ENCODE data around the gene CAPN11. TPM values are rescaled to one million over a fixed set of nuclear protein-coding genes. Genes with fewer than 3 reads are reported as not detected.
"Not testable (repeated sequence)": the region's sequence is repeated elsewhere in the genome, so short reads cannot be mapped to it uniquely, and the experiment has no call there.

Gene CAPN11
- total and polyA plus RNA-seq, 2 donors (not counting 1 experiment from before 2014, with no cell fraction given): not detected

- no peak overlapping the region for H3K4me2 ChIP-seq (ENCODE audit: extremely low read depth, insufficient read depth, low read length)
- no peak overlapping the region for H3K4me3 ChIP-seq (replicated peaks in 1 of 4; ENCODE audit: control extremely low read depth in 1 of 4, insufficient read depth in 1 of 4, low read depth in 3 of 4, low read length in 4 of 4)
- no peaks in the 10 kb centered on the region for H3K27me3 ChIP-seq (ENCODE audit: control insufficient read depth, insufficient read depth, low read length)
- TF ChIP-seq EZH2 (IDR thresholded peaks at IDR 0.05; ENCODE audit: low read length, missing control alignments) (no peak), CTCF (conservative IDR thresholded peaks at IDR 0.05 in 1 of 2, IDR thresholded peaks at IDR 0.05 in 1 of 2; ENCODE audit: low read depth in 1 of 2, low read length in 2 of 2) (no peak)
- H3K36me3 ChIP-seq (ENCODE audit: control insufficient read depth, insufficient read depth, low read length): no peaks in the 10 kb centered on the region
- no peak for DNase-seq (ENCODE audit: low read depth in 2 of 2)
- no peak overlapping the region for H2AFZ ChIP-seq (ENCODE audit: low read length)
- no peaks in the 10 kb centered on the region for H3K9me3 ChIP-seq (ENCODE audit: control insufficient read depth, insufficient read depth, low read depth, low read length)
- H3K4me1 ChIP-seq (ENCODE audit: control insufficient read depth, extremely low read depth, insufficient read depth, low read length): peaks cover 6% of the 10 kb centered on the region
- no peak overlapping the region for H3K9ac ChIP-seq (ENCODE audit: insufficient read depth, low read length)
- H3K79me2 ChIP-seq (ENCODE audit: control insufficient read depth, insufficient read depth, low read length): no peaks in the 10 kb centered on the region
- H4K20me1 ChIP-seq (ENCODE audit: control insufficient read depth, extremely low read depth, insufficient read depth, low read length): no peaks in the 10 kb centered on the region
- H3K27ac ChIP-seq (ENCODE audit: insufficient read depth, low read length): no peak overlapping the region
Observed at GRCh38 chr6:44180406-44180805, 21.8 kb downstream of the CAPN11 start.

GRCh38 chr6:44180886-44181285, 22.3 kb downstream of the CAPN11 start:
- Histone ChIP-seq H3K9ac (ENCODE audit: insufficient read depth, low read length) (no peak overlapping the region), H3K4me3 (replicated peaks in 1 of 4; ENCODE audit: control extremely low read depth in 1 of 4, insufficient read depth in 1 of 4, low read depth in 3 of 4, low read length in 4 of 4) (no peak overlapping the region), H3K36me3 (ENCODE audit: control insufficient read depth, insufficient read depth, low read length) (no peaks in the 10 kb centered on the region), H3K27ac (ENCODE audit: insufficient read depth, low read length) (no peak overlapping the region), H2AFZ (ENCODE audit: low read length) (no peak overlapping the region), H4K20me1 (ENCODE audit: control insufficient read depth, extremely low read depth, insufficient read depth, low read length) (no peaks in the 10 kb centered on the region), H3K27me3 (ENCODE audit: control insufficient read depth, insufficient read depth, low read length) (no peaks in the 10 kb centered on the region), H3K4me2 (ENCODE audit: extremely low read depth, insufficient read depth, low read length) (no peak overlapping the region), H3K4me1 (ENCODE audit: control insufficient read depth, extremely low read depth, insufficient read depth, low read length) (peaks cover 6% of the 10 kb centered on the region), H3K79me2 (ENCODE audit: control insufficient read depth, insufficient read depth, low read length) (no peaks in the 10 kb centered on the region), H3K9me3 (ENCODE audit: control insufficient read depth, insufficient read depth, low read depth, low read length) (no peaks in the 10 kb centered on the region)
- no peak for DNase-seq (ENCODE audit: low read depth in 2 of 2)
- TF ChIP-seq EZH2 (IDR thresholded peaks at IDR 0.05; ENCODE audit: low read length, missing control alignments): no peak
- TF ChIP-seq CTCF (conservative IDR thresholded peaks at IDR 0.05 in 1 of 2, IDR thresholded peaks at IDR 0.05 in 1 of 2; ENCODE audit: low read depth in 1 of 2, low read length in 2 of 2): no peak

- not testable (repeated sequence) for H3K4me3 ChIP-seq (replicated peaks in 1 of 4; ENCODE audit: control extremely low read depth in 1 of 4, insufficient read depth in 1 of 4, low read depth in 3 of 4, low read length in 4 of 4); H3K4me1 ChIP-seq (ENCODE audit: control insufficient read depth, extremely low read depth, insufficient read depth, low read length); H3K4me2 ChIP-seq (ENCODE audit: extremely low read depth, insufficient read depth, low read length); H3K9me3 ChIP-seq (ENCODE audit: control insufficient read depth, insufficient read depth, low read depth, low read length); H3K9ac ChIP-seq (ENCODE audit: insufficient read depth, low read length); H2AFZ ChIP-seq (ENCODE audit: low read length); DNase-seq (ENCODE audit: low read depth in 2 of 2); H3K36me3 ChIP-seq (ENCODE audit: control insufficient read depth, insufficient read depth, low read length); H3K27me3 ChIP-seq (ENCODE audit: control insufficient read depth, insufficient read depth, low read length); H3K27ac ChIP-seq (ENCODE audit: insufficient read depth, low read length); H4K20me1 ChIP-seq (ENCODE audit: control insufficient read depth, extremely low read depth, insufficient read depth, low read length); H3K79me2 ChIP-seq (ENCODE audit: control insufficient read depth, insufficient read depth, low read length)
Observed at GRCh38 chr6:44181784-44182183, 23.2 kb downstream of the CAPN11 start.

All from fibroblast of lung (primary cell).